GM12892 (cell line): ENCODE results near the gene NRXN3.

Source experiments
- POLR2A ChIP-seq: IDR thresholded peaks from 2 replicates; pipeline ENCODE4 v1.6.1; 2011; ENCODE audit warnings: low read depth, low read length, control low read depth
- POLR2AphosphoS5 ChIP-seq: IDR thresholded peaks from 2 replicates; pipeline ENCODE4 v1.6.1; 2011; ENCODE audit warnings: low read depth, low read length, control low read depth
- TAF1 ChIP-seq: IDR thresholded peaks from 2 replicates; pipeline ENCODE4 v1.6.1; 2011; ENCODE audit warnings: low read depth, mild to moderate bottlenecking, control low read depth, low read length, borderline replicate concordance

DNA sequence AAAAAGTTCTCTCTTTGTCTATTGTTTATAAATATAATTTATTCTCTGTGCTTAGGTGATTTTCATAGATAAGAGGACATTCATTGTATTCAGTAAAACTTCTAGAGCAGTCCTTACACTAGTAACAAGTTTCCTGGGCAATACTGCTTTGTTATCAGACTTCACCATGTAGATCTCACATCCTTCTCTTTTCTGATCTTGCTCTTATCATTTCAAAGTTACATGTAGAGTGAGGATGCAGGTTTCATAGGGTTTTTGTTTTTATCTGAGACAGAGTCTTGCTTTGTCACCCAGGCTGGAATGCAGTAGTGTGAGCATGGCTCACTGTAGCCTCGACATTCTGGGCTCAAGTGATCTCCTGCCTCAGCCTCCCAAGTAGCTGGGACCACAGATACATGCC lies 1251.6 kb downstream of the NRXN3 start:
- TF ChIP-seq POLR2A: no peak
- TF ChIP-seq POLR2AphosphoS5: no peak
- TF ChIP-seq TAF1: no peak
